IMR-90 (cell line): ENCODE results near the gene AZIN2. TPM values are rescaled to one million over a fixed set of nuclear protein-coding genes. Genes with fewer than 3 reads are reported as not detected.
A peak's percentile ranks its signal among the peaks of the same experiment; 100 is the strongest.

Experiments used
- ATAC-seq: fragments of 200-7000 bp; cut with Tn5 transposase; 2 replicates; pipeline ENCODE4 v1.9.1; 2020; ENCODE audit warnings: low read depth, mild to moderate bottlenecking, moderate library complexity
- BruUV-seq: library from RNA; stranded (reverse); fragments of 400-500 nt; replicated peaks from 2 replicates; lab custom pipeline; 2021; lab: Mats Ljungman, UMichigan
- CTCF ChIA-PET: fragments of 300-600 bp; formaldehyde crosslinking; extraction: SDS; loops from one replicate; lab custom pipeline; 2021; ENCODE audit warnings: antibody characterized with exemption; lab: Yijun Ruan, JAX
- POLR2A ChIA-PET: fragments of 300-600 bp; sonication (Branson Sonifier 250); formaldehyde crosslinking; loops from one replicate; lab custom pipeline; 2022; ENCODE audit warnings: antibody characterized with exemption; ENCODE audit not compliant: unreplicated experiment; lab: Charles Lee
- DNase-seq: peaks from one replicate; pipeline ENCODE4 v3.0.0; 2013
- H2AFZ ChIP-seq: replicated peaks from 2 replicates; pipeline ENCODE3; 2013; ENCODE audit warnings: low read length, mild to moderate bottlenecking; ENCODE audit not compliant: poor library complexity
- H2AK5ac ChIP-seq: 2 replicates; pipeline ENCODE4 v1.6.1; 2013; ENCODE audit warnings: low read depth, low read length, inconsistent platforms
- H2AK9ac ChIP-seq: replicated peaks from 2 replicates; pipeline ENCODE3; 2013; ENCODE audit warnings: mild to moderate bottlenecking, low read depth, low read length, moderate library complexity; ENCODE audit not compliant: poor library complexity
- H2BK120ac ChIP-seq: 2 replicates; pipeline ENCODE4 v1.6.1; 2013; ENCODE audit warnings: low read depth, low read length, inconsistent platforms
- H2BK15ac ChIP-seq: 3 replicates; pipeline ENCODE4 v1.6.1; 2013; ENCODE audit warnings: low read depth, low read length, inconsistent platforms
- H2BK20ac ChIP-seq: 2 replicates; pipeline ENCODE4 v1.6.1; 2013; ENCODE audit warnings: low read depth, mild to moderate bottlenecking, inconsistent platforms, low read length, moderate library complexity
- H2BK5ac ChIP-seq: 2 replicates; pipeline ENCODE4 v1.6.1; 2013; ENCODE audit warnings: mild to moderate bottlenecking, low read depth, low read length, inconsistent platforms; ENCODE audit not compliant: poor library complexity, severe bottlenecking
- H3K14ac ChIP-seq: replicated peaks from 2 replicates; pipeline ENCODE4 v1.6.1; 2013; ENCODE audit warnings: low read depth, low read length, inconsistent platforms
- H3K18ac ChIP-seq: 2 replicates; pipeline ENCODE4 v1.6.1; 2013; ENCODE audit warnings: low read depth, low read length, control low read depth
- H3K23ac ChIP-seq: 2 replicates; pipeline ENCODE4 v1.6.1; 2013; ENCODE audit warnings: low read depth, low read length, inconsistent platforms
- H3K27ac ChIP-seq: 2 replicates; pipeline ENCODE4 v1.5.1; 2013; ENCODE audit warnings: mild to moderate bottlenecking, control low read depth, low read length; ENCODE audit not compliant: insufficient read depth
- H3K27me3 ChIP-seq: 2 replicates; pipeline ENCODE4 v1.6.1; 2013; ENCODE audit warnings: low read length; ENCODE audit not compliant: control insufficient read depth, insufficient read depth
- H3K36me3 ChIP-seq: 2 replicates; pipeline ENCODE4 v1.6.1; 2013; ENCODE audit warnings: low read length, mixed read lengths; ENCODE audit not compliant: control insufficient read depth, insufficient read depth
- H3K4ac ChIP-seq: 2 replicates; pipeline ENCODE4 v1.6.1; 2013; ENCODE audit warnings: low read depth, low read length, inconsistent platforms
- H3K4me1 ChIP-seq: 2 replicates; pipeline ENCODE4 v1.6.1; 2013; ENCODE audit warnings: low read length, mixed read lengths; ENCODE audit not compliant: control insufficient read depth, insufficient read depth
- H3K4me2 ChIP-seq: 2 replicates; pipeline ENCODE4 v1.6.1; 2013; ENCODE audit warnings: low read depth, mild to moderate bottlenecking, control low read depth, low read length, moderate library complexity
- H3K4me3 ChIP-seq: 2 replicates; pipeline ENCODE4 v1.5.1; 2013; ENCODE audit warnings: low read depth, mild to moderate bottlenecking, control low read depth, low read length, moderate library complexity; ENCODE audit not compliant: insufficient read depth
- H3K56ac ChIP-seq: 2 replicates; pipeline ENCODE4 v1.6.1; 2013; ENCODE audit warnings: low read length, inconsistent platforms; ENCODE audit not compliant: insufficient read depth; ENCODE audit errors: extremely low read depth
- H3K79me1 ChIP-seq, 2 experiments: 2 replicates each; pipeline ENCODE4 v1.6.1; 2013; ENCODE audit warnings: low read length in 2 of 2, inconsistent platforms in 1 of 2, low read depth in 1 of 2
- H3K9ac ChIP-seq: 2 replicates; pipeline ENCODE4 v1.6.1; 2013; ENCODE audit warnings: low read depth, low read length, control low read depth
- H3K9me1 ChIP-seq: 2 replicates; pipeline ENCODE4 v1.6.1; 2013; ENCODE audit warnings: low read length, inconsistent platforms; ENCODE audit not compliant: insufficient read depth
- H3K9me3 ChIP-seq: 2 replicates; pipeline ENCODE4 v1.6.1; 2013; ENCODE audit warnings: low read length; ENCODE audit not compliant: control insufficient read depth, insufficient read depth
- H4K20me1 ChIP-seq: 2 replicates; pipeline ENCODE4 v1.6.1; 2013; ENCODE audit warnings: low read length, inconsistent platforms; ENCODE audit not compliant: insufficient read depth
- H4K5ac ChIP-seq: 2 replicates; pipeline ENCODE4 v1.6.1; 2013; ENCODE audit warnings: mild to moderate bottlenecking, low read depth, low read length, control low read depth
- H4K8ac ChIP-seq, 2 experiments: 2 replicates each; pipeline ENCODE4 v1.6.1; 2013; ENCODE audit warnings: low read depth in 2 of 2, low read length in 2 of 2, control low read depth in 1 of 2, inconsistent platforms in 1 of 2
- H4K91ac ChIP-seq: 2 replicates; pipeline ENCODE4 v1.6.1; 2013; ENCODE audit warnings: low read depth, low read length, inconsistent platforms; ENCODE audit not compliant: insufficient read depth
- BHLHE40 ChIP-seq: fragments of 150-350 bp; IDR thresholded peaks from 2 replicates; pipeline ENCODE4 v1.6.1; 2016; ENCODE audit warnings: mild to moderate bottlenecking, low read depth, low read length
- CEBPB ChIP-seq: IDR thresholded peaks from 2 replicates; pipeline ENCODE4 v1.6.1; 2012; ENCODE audit warnings: low read depth, low read length, improper control_type of control experiment
- CHD1 ChIP-seq: IDR thresholded peaks from 2 replicates; pipeline ENCODE4 v1.6.1; 2012; ENCODE audit warnings: low read depth, low read length, improper control_type of control experiment
- ELK1 ChIP-seq: fragments of 150-350 bp; IDR thresholded peaks from 2 replicates; pipeline ENCODE4 v1.6.1; 2016; ENCODE audit warnings: low read depth, mild to moderate bottlenecking, low read length, moderate library complexity, borderline replicate concordance
- FOS ChIP-seq: fragments of 150-350 bp; IDR thresholded peaks from 2 replicates; pipeline ENCODE4 v1.6.1; 2016; ENCODE audit warnings: low read depth, low read length
- MAFK ChIP-seq: IDR thresholded peaks from 2 replicates; pipeline ENCODE4 v1.6.1; 2012; ENCODE audit warnings: low read depth, low read length, improper control_type of control experiment
- MAZ ChIP-seq: IDR thresholded peaks from 2 replicates; pipeline ENCODE4 v1.6.1; 2012; ENCODE audit warnings: low read depth, mild to moderate bottlenecking, low read length, improper control_type of control experiment, moderate library complexity, borderline replicate concordance
- NFE2L2 ChIP-seq: fragments of 150-350 bp; IDR thresholded peaks from 2 replicates; pipeline ENCODE4 v1.6.1; 2016; ENCODE audit warnings: low read depth, mild to moderate bottlenecking, low read length
- POLR2A ChIP-seq: IDR thresholded peaks from 2 replicates; pipeline ENCODE4 v1.6.1; 2012; ENCODE audit warnings: mild to moderate bottlenecking, low read depth, low read length
- SMC3 ChIP-seq: fragments of 150-350 bp; IDR thresholded peaks from 2 replicates; pipeline ENCODE4 v1.6.1; 2016; ENCODE audit warnings: low read depth, mild to moderate bottlenecking, antibody characterized with exemption, low read length, moderate library complexity
- USF2 ChIP-seq: fragments of 150-350 bp; IDR thresholded peaks from 2 replicates; pipeline ENCODE4 v1.6.1; 2017; ENCODE audit warnings: mild to moderate bottlenecking, antibody characterized with exemption, low read length, low read depth
- WGBS, 2 experiments: methylation state at CpG; one replicate each; pipeline versions ENCODE4 v1.1.5 to v1.1.7; 2013; ENCODE audit warnings: missing lambda C conversion rate in 2 of 2; ENCODE audit not compliant: insufficient read length in 1 of 2; ENCODE audit errors: extremely low coverage in 2 of 2; 5-methylcytosine and 5-hydroxymethylcytosine counted together
- dilution Hi-C: fragments of 300-500 bp; cut with HindIII; formaldehyde crosslinking; loops from one replicate; pipeline ENCODE4 v1.14.3; 2018; ENCODE audit warnings: low sequenced_read_pairs; ENCODE audit not compliant: unreplicated experiment
- in situ Hi-C: fragments of 300-500 bp; cut with MboI; formaldehyde crosslinking; loops from 3 replicates; pipeline ENCODE4 v1.14.3; 2019; ENCODE audit warnings: low sequenced_read_pairs, inconsistent platforms, mixed read lengths
- intact Hi-C: fragments of 100-400 bp; cut with micrococcal nuclease; formaldehyde crosslinking; loops from 2 replicates; pipeline ENCODE4 v1.10.0; 2022
- polyA plus RNA-seq, 3 experiments: library from polyadenylated mRNA; depleted of rRNA; stranded (reverse); fragments of >200 nt; gene quantifications; 2 replicates each; pipeline ENCODE4 v1.2.3, GENCODE V29; 2012; ENCODE audit warnings: low replicate concordance in 1 of 3
- total RNA-seq: library from RNA; depleted of rRNA; stranded (reverse); fragments of >200 nt; gene quantifications from 2 replicates; pipeline ENCODE4 v1.2.3, GENCODE V29; 2012
- TF ChIP-seq, protein P1 (sequence below): conservative IDR thresholded peaks from 2 replicates; pipeline ENCODE4 v1.5.1; 2012; ENCODE audit warnings: mild to moderate bottlenecking, low read depth, low read length, improper control_type of control experiment

Gene AZIN2
- total and polyA plus RNA-seq, 2 of the 4 experiments (the other 2 are of a cell fraction), result 4.7 to 8.9 TPM

DNA sequence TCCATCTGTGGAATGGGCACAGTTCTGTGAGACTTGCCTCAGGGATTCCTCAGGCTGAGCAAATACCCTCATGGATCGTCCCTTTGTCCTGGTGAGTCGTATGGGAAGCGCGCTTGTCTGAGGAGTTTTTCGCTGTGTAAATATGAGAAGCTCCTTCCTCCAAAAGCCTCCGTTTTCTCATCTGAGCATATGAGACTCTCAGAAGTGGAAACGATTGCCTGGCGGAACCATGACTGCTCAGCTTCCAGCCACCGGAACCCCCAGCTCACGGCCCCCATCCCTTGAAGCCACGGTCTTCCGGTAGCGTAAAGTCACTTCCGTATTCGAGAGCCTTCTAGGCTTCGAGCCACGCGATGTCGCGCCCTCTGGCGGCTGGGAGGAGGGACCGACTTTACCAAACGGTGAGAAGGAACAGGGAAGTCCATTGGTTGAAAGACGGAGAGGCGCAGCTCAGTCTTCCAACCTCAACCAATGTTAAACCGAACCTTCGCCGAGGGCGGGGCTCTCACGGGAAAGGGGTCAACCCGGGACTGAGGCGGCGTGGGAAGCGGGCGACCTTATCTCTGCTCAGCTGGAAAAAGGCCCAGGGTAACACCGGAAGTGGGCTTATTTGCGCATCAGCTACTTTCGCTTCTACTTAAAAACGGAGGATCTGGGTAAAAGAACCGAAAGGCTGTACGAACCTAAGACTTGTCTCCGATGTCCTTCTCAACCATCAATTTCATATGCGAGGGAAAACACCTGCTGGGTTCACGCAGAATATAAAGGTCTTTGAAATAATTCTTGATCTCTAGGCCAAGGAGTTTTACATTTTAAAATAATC is 46.3 kb downstream of the AZIN2 start:
- Histone ChIP-seq H3K56ac (peak overlapping the region; percentile 98), H3K79me1 (peaks cover 19 to 22% of the 10 kb centered on the region in 2 experiments), H2BK120ac (peak overlapping the region; percentile 66), H2BK15ac (peak overlapping the region; percentile 81), H3K9ac (peak overlapping the region; percentile 99), H3K4me3 (peak overlapping the region; percentile 74), H3K36me3 (no peaks in the 10 kb centered on the region), H3K9me1 (0 out of 2 replicates have a peak, but pooled peaks cover 1% of the 10 kb centered on the region), H2BK20ac (peak overlapping the region; percentile 14), H3K9me3 (no peaks in the 10 kb centered on the region), H2AK5ac (peak overlapping the region; percentile 97), H2AFZ (peak overlapping the region; percentile 87), H3K4me2 (peak overlapping the region; percentile 64), H3K27ac (peak overlapping the region; percentile 95), H3K27me3 (no peaks in the 10 kb centered on the region), H4K20me1 (no peaks in the 10 kb centered on the region), H4K5ac (peak overlapping the region; percentile 98), H4K8ac (peak overlapping the region; percentile 96 to 98), H3K4me1 (peaks cover 3% of the 10 kb centered on the region; the same call in 1 of the 2 replicates), H3K23ac (peak overlapping the region; percentile 96), H2AK9ac (peak overlapping the region; percentile 59), H3K14ac (peak overlapping the region; percentile 98), H3K4ac (peak overlapping the region; percentile 98), H3K18ac (peak overlapping the region; percentile 93), H4K91ac (peak overlapping the region; percentile 95), H2BK5ac (peak overlapping the region; percentile 90)
- POLR2A ChIA-PET, result interaction anchor here (0.7 to 1.1 kb wide), 4 partner anchors 8 to 28 kb away, joined by 3 to 6 read pairs (median 4); no protein-coding TSS in a partner anchor
- dilution Hi-C loops, result no loop called here
- CTCF ChIA-PET, result interaction anchor here (1.2 to 1.8 kb wide), 9 partner anchors 8 to 168 kb away, joined by 3 to 8 read pairs (median 5); no protein-coding TSS in a partner anchor
- ATAC-seq (peak; percentile 98), DNase-seq (peak; percentile 100)
- intact Hi-C loops, result loop anchor here (1.0 to 5.0 kb wide), 3 partner anchors 28 to 343 kb away; no protein-coding TSS in a partner anchor
- in situ Hi-C loops, result no loop called here
- 1% methylated on average over 9 of the region's 44 CpGs; no CpG with 5 or more reads in 1 of the 2 experiments for WGBS, 2 experiments
- BruUV-seq, result no TSS peak
- TF ChIP-seq NFE2L2 (peak; percentile 6; the same call in 1 of the 2 replicates), CHD1 (peak; percentile 23; the same call in 1 of the 2 replicates), POLR2A (peak; percentile 96), MAZ (peak; percentile 99), ELK1 (peak; percentile 32; the same call in 1 of the 2 replicates), MAFK (peak; percentile 91), BHLHE40 (peak; percentile 54; the same call in 1 of the 2 replicates), CEBPB (no peak), USF2 (no peak; the same call in 1 of the 2 replicates), SMC3 (peak; percentile 47), FOS (no peak)
- TF ChIP-seq, protein P1, sequence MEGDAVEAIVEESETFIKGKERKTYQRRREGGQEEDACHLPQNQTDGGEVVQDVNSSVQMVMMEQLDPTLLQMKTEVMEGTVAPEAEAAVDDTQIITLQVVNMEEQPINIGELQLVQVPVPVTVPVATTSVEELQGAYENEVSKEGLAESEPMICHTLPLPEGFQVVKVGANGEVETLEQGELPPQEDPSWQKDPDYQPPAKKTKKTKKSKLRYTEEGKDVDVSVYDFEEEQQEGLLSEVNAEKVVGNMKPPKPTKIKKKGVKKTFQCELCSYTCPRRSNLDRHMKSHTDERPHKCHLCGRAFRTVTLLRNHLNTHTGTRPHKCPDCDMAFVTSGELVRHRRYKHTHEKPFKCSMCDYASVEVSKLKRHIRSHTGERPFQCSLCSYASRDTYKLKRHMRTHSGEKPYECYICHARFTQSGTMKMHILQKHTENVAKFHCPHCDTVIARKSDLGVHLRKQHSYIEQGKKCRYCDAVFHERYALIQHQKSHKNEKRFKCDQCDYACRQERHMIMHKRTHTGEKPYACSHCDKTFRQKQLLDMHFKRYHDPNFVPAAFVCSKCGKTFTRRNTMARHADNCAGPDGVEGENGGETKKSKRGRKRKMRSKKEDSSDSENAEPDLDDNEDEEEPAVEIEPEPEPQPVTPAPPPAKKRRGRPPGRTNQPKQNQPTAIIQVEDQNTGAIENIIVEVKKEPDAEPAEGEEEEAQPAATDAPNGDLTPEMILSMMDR, result peak; percentile 99
